GM12878 (cell line): ENCODE measurements around the gene GPSM1. TPM values are rescaled to one million over a fixed set of nuclear protein-coding genes. Genes with fewer than 3 reads are reported as not detected.

Source experiments
- ATAC-seq: fragments of 200-7000 bp; cut with Tn5 transposase; 3 replicates; pipeline ENCODE4 v1.9.1; 2020; ENCODE audit warnings: mild to moderate bottlenecking, moderate library complexity
- BruUV-seq: library from RNA; stranded (reverse); fragments of 400-500 nt; replicated peaks from 2 replicates; lab custom pipeline; 2021; lab: Mats Ljungman, UMichigan
- CTCF ChIA-PET: fragments of 300-600 bp; sonication (Branson Sonifier 250); formaldehyde crosslinking; extraction: SDS; loops from one replicate; lab custom pipeline; 2021; ENCODE audit warnings: inconsistent platforms; lab: Yijun Ruan, JAX
- POLR2A ChIA-PET: fragments of 350-600 bp; formaldehyde crosslinking; extraction: SDS; loops from one replicate; lab custom pipeline; 2021; ENCODE audit warnings: inconsistent platforms; lab: Charles Lee
- RAD21 ChIA-PET: fragments of 300-600 bp; sonication (Branson Sonifier 250); formaldehyde crosslinking; loops from one replicate; lab custom pipeline; 2023; ENCODE audit warnings: antibody characterized with exemption; ENCODE audit not compliant: unreplicated experiment; lab: Charles Lee
- SMC1A ChIA-PET: fragments of 300-600 bp; sonication (Branson Sonifier 250); formaldehyde crosslinking; loops from one replicate; lab custom pipeline; 2023; ENCODE audit not compliant: unreplicated experiment, uncharacterized antibody; lab: Charles Lee
- DNase-seq: peaks from one replicate; pipeline ENCODE4 v3.0.0-alpha.2; 2011; ENCODE audit warnings: low read depth, low spot score
- FAIRE-seq: peaks from 3 replicates; lab custom pipeline; 2011; peaks lifted over from hg19 to GRCh38; lab: Jason Lieb, UNC
- H2AFZ ChIP-seq: 2 replicates; pipeline ENCODE4 v1.6.0; 2011; ENCODE audit warnings: low read depth, low read length, control low read depth; ENCODE audit not compliant: control insufficient read depth
- H3K27ac ChIP-seq: 2 replicates; pipeline ENCODE4 v1.5.1; 2011; ENCODE audit warnings: control low read depth; ENCODE audit not compliant: control insufficient read depth, insufficient read depth
- H3K27me3 ChIP-seq, 2 experiments: replicated peaks in 1 of 2; 2 replicates each; pipeline versions ENCODE4 v1.6.0 to v1.6.1; 2011; ENCODE audit warnings: low read length in 1 of 2; ENCODE audit not compliant: control insufficient read depth in 2 of 2, insufficient read depth in 2 of 2
- H3K36me3 ChIP-seq, 2 experiments: 2 replicates each; pipeline ENCODE4 v1.5.1; 2011; ENCODE audit warnings: low read length in 1 of 2; ENCODE audit not compliant: control insufficient read depth in 2 of 2, insufficient read depth in 2 of 2
- H3K4me1 ChIP-seq: 2 replicates; pipeline ENCODE4 v1.6.1; 2011; ENCODE audit warnings: mild to moderate bottlenecking, low read length, moderate library complexity, mixed read lengths; ENCODE audit not compliant: control insufficient read depth, insufficient read depth
- H3K4me2 ChIP-seq: 2 replicates; pipeline ENCODE4 v1.6.0; 2011; ENCODE audit warnings: control low read depth; ENCODE audit not compliant: control insufficient read depth, insufficient read depth
- H3K4me3 ChIP-seq: fragments of 200-600 bp; sonication (generic); 2 replicates; pipeline ENCODE4 v1.5.1; 2016
- H3K79me2 ChIP-seq: 2 replicates; pipeline ENCODE4 v1.6.0; 2011; ENCODE audit warnings: low read length; ENCODE audit not compliant: control insufficient read depth, insufficient read depth
- H3K9ac ChIP-seq: 2 replicates; pipeline ENCODE4 v1.8.0; 2011; ENCODE audit warnings: low read length, control low read depth, mixed read lengths; ENCODE audit not compliant: control insufficient read depth, insufficient read depth
- H3K9me3 ChIP-seq: replicated peaks from 3 replicates; pipeline ENCODE4 v1.5.1; 2011; ENCODE audit warnings: mild to moderate bottlenecking, low read length; ENCODE audit not compliant: control insufficient read depth, insufficient read depth
- H4K20me1 ChIP-seq: 2 replicates; pipeline ENCODE4 v1.6.0; 2011; ENCODE audit not compliant: control insufficient read depth, insufficient read depth
- EED ChIP-seq: sonication (generic); IDR thresholded peaks from 2 replicates; pipeline ENCODE4 v1.6.1; 2016; ENCODE audit warnings: antibody characterized with exemption, low read depth
- HCFC1 ChIP-seq: fragments of 150-350 bp; IDR thresholded peaks from 2 replicates; pipeline ENCODE4 v1.6.1; 2014; ENCODE audit warnings: low read length
- MTA3 ChIP-seq: IDR thresholded peaks from 2 replicates; pipeline ENCODE4 v1.6.1; 2012; ENCODE audit warnings: low read length, inconsistent platforms, borderline replicate concordance
- SRF ChIP-seq, 2 experiments: IDR thresholded peaks; 2 replicates each; pipeline ENCODE4 v1.6.1; 2011; ENCODE audit warnings: low read depth in 2 of 2, low read length in 2 of 2, mild to moderate bottlenecking in 1 of 2, moderate library complexity in 1 of 2
- TCF3 ChIP-seq: IDR thresholded peaks from 2 replicates; pipeline ENCODE4 v1.6.1; 2012; ENCODE audit warnings: low read depth, mild to moderate bottlenecking, low read length, borderline replicate concordance; ENCODE audit not compliant: insufficient read depth
- WGBS: methylation state at CpG from one replicate; pipeline ENCODE4 v1.1.6; 2016; ENCODE audit warnings: low lambda C conversion rate; ENCODE audit not compliant: insufficient replicate concordance, insufficient coverage; ENCODE audit errors: missing lambda C conversion rate; 5-methylcytosine and 5-hydroxymethylcytosine counted together
- in situ Hi-C: fragments of 300-500 bp; cut with MboI; formaldehyde crosslinking; loops from 9 replicates; pipeline ENCODE4 v1.14.3; 2018; ENCODE audit warnings: mixed read lengths
- intact Hi-C: fragments of 100-400 bp; cut with micrococcal nuclease; formaldehyde crosslinking; loops from one replicate; pipeline ENCODE4 v1.14.2; 2022; ENCODE audit not compliant: unreplicated experiment
- polyA plus RNA-seq, 11 experiments: library from polyadenylated mRNA; depleted of rRNA in 4 of 11; unstranded in 6 of 11; stranded (reverse) in 5 of 11; fragments of >200 nt; fragmentation: Nextera tagmentation in 4 of 11; fragmentation: Illumina TruSeq in 1 of 11; extraction: Ambion mirVana in 4 of 11; extraction: Trizol in 1 of 11; gene quantifications; 1 replicate in 1 of 11; 2 replicates in 10 of 11; pipeline versions ENCODE4 v1.2.1 to v1.2.3, GENCODE V29; 2011 to 2016; ENCODE audit warnings: inconsistent platforms in 2 of 11, missing spikeins in 2 of 11, low read depth in 1 of 11
- total RNA-seq, 4 experiments: library from RNA; depleted of rRNA in 3 of 4; stranded (reverse); fragments of >200 nt in 3 of 4; fragmentation: Illumina TruSeq in 1 of 4; extraction: Trizol in 1 of 4; gene quantifications; 2 replicates each; pipeline versions ENCODE4 v1.2.1 to v1.2.3, GENCODE V29; 2013 to 2021
- TF ChIP-seq, protein P1 (sequence below): IDR thresholded peaks from 2 replicates; pipeline ENCODE4 v1.6.1; 2012; ENCODE audit warnings: low read length, inconsistent platforms

GPSM1 gene
- total and polyA plus RNA-seq, 10 of the 15 experiments (the other 5 are each of a cell fraction or from before 2014, with no cell fraction given), result 0.04 to 0.10 (median 0.10) TPM; not detected in 7

DNA sequence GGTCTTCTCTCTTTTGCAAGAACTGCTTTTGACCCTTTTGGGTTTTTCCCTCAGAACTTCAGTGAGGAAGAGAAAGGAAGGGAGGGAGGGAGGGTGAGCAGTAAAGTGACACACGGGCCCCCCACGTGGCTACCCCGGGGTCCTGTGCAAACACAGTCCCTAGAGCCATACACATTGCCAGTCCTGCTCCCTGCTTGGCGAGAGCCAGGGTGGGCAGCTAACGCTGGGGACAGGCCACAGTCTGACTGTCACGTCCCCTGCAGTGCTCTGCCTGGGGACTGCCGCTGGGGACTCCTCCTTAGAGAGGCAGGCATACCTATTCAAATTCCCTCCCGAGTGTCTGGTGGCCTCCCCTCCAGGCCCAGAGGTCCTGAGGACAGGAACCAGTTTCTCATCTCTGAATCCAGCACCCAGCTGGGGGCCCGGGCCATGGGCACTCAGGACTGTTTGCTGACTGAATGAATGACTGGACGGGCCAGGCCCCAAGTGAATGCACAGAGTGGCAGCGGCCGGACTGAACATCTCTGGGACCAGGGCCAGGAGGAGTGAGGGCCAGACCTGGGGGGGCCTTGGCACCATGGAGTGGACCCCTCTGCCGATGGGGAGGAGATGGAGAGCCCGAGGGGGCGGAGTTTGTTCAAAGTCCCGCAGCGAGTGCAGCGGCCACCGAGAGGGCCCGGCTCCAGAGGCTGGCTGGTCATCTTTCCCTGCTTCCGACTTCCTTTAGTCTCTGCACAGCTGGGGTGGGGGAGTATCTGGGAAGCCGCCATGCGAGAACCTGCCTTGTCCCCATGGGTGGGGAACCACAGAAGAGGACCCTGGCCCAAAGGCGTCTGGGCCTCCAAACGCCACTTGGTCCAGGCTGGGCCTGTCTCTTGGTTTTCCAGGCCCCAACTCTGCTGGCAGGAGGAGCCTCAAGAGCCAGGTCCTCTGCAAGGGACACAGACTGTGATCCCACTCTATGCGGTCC lies 29.3 kb upstream of the GPSM1 start (continued):
- TF ChIP-seq, protein P1, sequence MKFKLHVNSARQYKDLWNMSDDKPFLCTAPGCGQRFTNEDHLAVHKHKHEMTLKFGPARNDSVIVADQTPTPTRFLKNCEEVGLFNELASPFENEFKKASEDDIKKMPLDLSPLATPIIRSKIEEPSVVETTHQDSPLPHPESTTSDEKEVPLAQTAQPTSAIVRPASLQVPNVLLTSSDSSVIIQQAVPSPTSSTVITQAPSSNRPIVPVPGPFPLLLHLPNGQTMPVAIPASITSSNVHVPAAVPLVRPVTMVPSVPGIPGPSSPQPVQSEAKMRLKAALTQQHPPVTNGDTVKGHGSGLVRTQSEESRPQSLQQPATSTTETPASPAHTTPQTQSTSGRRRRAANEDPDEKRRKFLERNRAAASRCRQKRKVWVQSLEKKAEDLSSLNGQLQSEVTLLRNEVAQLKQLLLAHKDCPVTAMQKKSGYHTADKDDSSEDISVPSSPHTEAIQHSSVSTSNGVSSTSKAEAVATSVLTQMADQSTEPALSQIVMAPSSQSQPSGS, result no peak
- TF ChIP-seq TCF3, result no peak

DNA sequence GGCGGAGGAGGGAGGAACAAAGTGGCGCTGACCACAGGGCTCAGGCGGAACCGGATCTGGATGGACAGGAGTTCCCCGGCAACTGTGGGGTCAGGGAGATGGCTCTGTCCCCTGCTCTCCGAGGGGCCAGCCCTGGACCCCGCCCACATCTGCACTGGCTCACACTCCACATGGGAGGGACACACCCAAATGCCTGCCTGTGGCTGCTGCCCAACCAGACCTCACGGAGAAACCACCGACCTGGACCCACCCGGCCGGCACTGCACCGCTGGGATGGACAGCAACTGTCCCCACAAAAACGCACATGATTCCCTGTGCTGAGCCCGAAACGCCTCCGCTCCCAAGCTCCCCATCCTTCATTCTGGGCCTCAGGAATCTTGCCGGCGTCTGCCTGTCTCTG lies 28.2 kb upstream of the GPSM1 start:
- Histone ChIP-seq H3K4me2 (no peak overlapping the region), H3K4me1 (no peaks in the 10 kb centered on the region), H3K27me3 (no peaks in the 10 kb centered on the region), H3K79me2 (no peaks in the 10 kb centered on the region), H4K20me1 (no peaks in the 10 kb centered on the region), H3K4me3 (no peak overlapping the region), H3K9ac (no peak overlapping the region), H3K9me3 (no peaks in the 10 kb centered on the region), H3K27ac (no peak overlapping the region), H3K36me3 (no peaks in the 10 kb centered on the region), H2AFZ (no peak overlapping the region)
- WGBS, result 46% methylated on average over 18 of the region's 18 CpGs
- POLR2A ChIA-PET, result no interaction called here
- intact Hi-C loops, result no loop called here
- CTCF ChIA-PET, result no interaction called here
- ATAC-seq (no peak), FAIRE-seq (no peak), DNase-seq (no peak)
- SMC1A ChIA-PET, result no interaction called here
- RAD21 ChIA-PET, result no interaction called here
- no peak for TF ChIP-seq SRF (IDR thresholded peaks at IDR 0.05; ENCODE audit: low read depth in 2 of 2, low read length in 2 of 2)
- TF ChIP-seq HCFC1, result no peak
- no peak for TF ChIP-seq MTA3
- no peak for TF ChIP-seq EED
- in situ Hi-C loops, result no loop called here
- BruUV-seq, result no TSS peak
